ENCODE results near the gene LRRC52. TPM values are rescaled to one million over a fixed set of nuclear protein-coding genes. Genes with fewer than 3 reads are reported as not detected.
"Not testable (repeated sequence)": the region's sequence is repeated elsewhere in the genome, so short reads cannot be mapped to it uniquely, and the experiment has no call there.

Gene LRRC52
- total RNA-seq, 1 experiment from 2014 or later: not detected

DNA sequence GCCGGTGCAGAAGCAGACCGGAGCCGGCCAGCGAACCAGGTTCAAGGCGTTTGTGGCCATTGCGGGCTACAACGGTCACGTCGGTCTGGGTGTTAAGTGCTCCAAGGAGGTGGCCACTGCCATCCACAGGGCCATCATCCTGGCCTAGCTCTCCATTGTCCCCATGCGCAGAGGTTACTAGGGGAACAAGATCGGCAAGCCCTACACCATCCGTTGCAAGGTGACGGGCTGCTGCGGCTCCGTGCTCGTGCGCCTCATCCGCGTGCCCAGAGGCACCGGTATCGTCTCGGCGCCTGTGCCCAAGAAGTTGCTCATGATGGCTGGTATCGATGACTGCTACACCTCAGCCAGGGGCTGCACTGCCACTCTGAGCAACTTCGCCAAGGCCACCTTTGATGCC, 38.1 kb downstream of the LRRC52 start:
- CTCF ChIA-PET: no interaction called here
- Histone ChIP-seq H3K79me2 (ENCODE audit: low read depth) (no peaks in the 10 kb centered on the region), H3K9me2 (ENCODE audit: insufficient read depth) (no peaks in the 10 kb centered on the region), H3K4me3 (no peak overlapping the region), H4K20me1 (ENCODE audit: insufficient read depth) (no peaks in the 10 kb centered on the region), H2AFZ (no peak overlapping the region), H3K4me2 (no peak overlapping the region), H3K27ac (no peak overlapping the region), H3K9me3 (ENCODE audit: insufficient read depth, low read depth) (no peaks in the 10 kb centered on the region), H3K36me3 (ENCODE audit: low read depth) (no peaks in the 10 kb centered on the region), H3F3A (ENCODE audit: insufficient read depth, low read depth) (no peaks in the 10 kb centered on the region), H3K27me3 (ENCODE audit: insufficient read depth, low read depth) (0 out of 2 replicates have a peak, but pooled peaks cover 4% of the 10 kb centered on the region), H3K4me1 (replicated peaks; ENCODE audit: insufficient read depth) (no peaks in the 10 kb centered on the region)
- POLR2A ChIA-PET (ENCODE audit: unreplicated experiment): no interaction called here
- DNase-seq: no peak
- TF ChIP-seq EZH2 (IDR thresholded peaks at IDR 0.05; ENCODE audit: low read depth): no peak
- BruUV-seq (replicated peaks): no TSS peak
- intact Hi-C loops (cut with micrococcal nuclease; ENCODE audit: unreplicated experiment): no loop called here

DNA sequence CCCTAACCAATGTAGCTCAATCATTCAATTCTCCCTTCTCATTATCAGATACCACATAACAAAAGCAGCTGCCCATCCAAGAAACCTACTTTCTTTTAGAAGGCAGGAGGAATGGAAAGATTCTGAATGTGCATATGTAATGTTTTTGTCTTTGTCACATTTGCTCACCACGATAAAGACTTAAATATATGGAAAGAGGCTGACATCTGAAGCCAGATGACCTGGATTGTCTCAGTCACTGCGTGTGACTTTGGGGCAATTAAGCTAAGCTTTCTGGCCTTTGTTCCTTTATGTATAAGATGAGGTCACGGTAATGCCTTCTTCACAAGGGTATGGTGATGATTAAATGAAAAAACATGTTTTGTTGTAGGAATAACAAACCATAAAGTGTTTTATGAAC, 42.6 kb downstream of the LRRC52 start:
- no peaks in the 10 kb centered on the region for H3F3A ChIP-seq (ENCODE audit: insufficient read depth, low read depth)
- no peak overlapping the region for H3K4me2 ChIP-seq
- H3K27ac ChIP-seq: no peak overlapping the region
- DNase-seq: no peak
- no peaks in the 10 kb centered on the region for H3K9me3 ChIP-seq (ENCODE audit: insufficient read depth, low read depth)
- no peaks in the 10 kb centered on the region for H3K9me2 ChIP-seq (ENCODE audit: insufficient read depth)
- peaks cover 14% of the 10 kb centered on the region; the same call in 1 of the 2 replicates for H3K27me3 ChIP-seq (ENCODE audit: insufficient read depth, low read depth)
- no peak overlapping the region for H3K4me3 ChIP-seq
- H4K20me1 ChIP-seq (ENCODE audit: insufficient read depth): no peaks in the 10 kb centered on the region
- no peaks in the 10 kb centered on the region for H3K4me1 ChIP-seq (replicated peaks; ENCODE audit: insufficient read depth)
- H3K36me3 ChIP-seq (ENCODE audit: low read depth): no peaks in the 10 kb centered on the region
- H3K79me2 ChIP-seq (ENCODE audit: low read depth): no peaks in the 10 kb centered on the region
- POLR2A ChIA-PET (ENCODE audit: unreplicated experiment): no interaction called here
- intact Hi-C loops (cut with micrococcal nuclease; ENCODE audit: unreplicated experiment): no loop called here
- TF ChIP-seq EZH2 (IDR thresholded peaks at IDR 0.05; ENCODE audit: low read depth): no peak
- TF ChIP-seq, protein P1, sequence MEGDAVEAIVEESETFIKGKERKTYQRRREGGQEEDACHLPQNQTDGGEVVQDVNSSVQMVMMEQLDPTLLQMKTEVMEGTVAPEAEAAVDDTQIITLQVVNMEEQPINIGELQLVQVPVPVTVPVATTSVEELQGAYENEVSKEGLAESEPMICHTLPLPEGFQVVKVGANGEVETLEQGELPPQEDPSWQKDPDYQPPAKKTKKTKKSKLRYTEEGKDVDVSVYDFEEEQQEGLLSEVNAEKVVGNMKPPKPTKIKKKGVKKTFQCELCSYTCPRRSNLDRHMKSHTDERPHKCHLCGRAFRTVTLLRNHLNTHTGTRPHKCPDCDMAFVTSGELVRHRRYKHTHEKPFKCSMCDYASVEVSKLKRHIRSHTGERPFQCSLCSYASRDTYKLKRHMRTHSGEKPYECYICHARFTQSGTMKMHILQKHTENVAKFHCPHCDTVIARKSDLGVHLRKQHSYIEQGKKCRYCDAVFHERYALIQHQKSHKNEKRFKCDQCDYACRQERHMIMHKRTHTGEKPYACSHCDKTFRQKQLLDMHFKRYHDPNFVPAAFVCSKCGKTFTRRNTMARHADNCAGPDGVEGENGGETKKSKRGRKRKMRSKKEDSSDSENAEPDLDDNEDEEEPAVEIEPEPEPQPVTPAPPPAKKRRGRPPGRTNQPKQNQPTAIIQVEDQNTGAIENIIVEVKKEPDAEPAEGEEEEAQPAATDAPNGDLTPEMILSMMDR (conservative IDR thresholded peaks at IDR 0.05): no peak
- H2AFZ ChIP-seq: no peak overlapping the region
- no TSS peak for BruUV-seq (replicated peaks)
- CTCF ChIA-PET: no interaction called here

DNA sequence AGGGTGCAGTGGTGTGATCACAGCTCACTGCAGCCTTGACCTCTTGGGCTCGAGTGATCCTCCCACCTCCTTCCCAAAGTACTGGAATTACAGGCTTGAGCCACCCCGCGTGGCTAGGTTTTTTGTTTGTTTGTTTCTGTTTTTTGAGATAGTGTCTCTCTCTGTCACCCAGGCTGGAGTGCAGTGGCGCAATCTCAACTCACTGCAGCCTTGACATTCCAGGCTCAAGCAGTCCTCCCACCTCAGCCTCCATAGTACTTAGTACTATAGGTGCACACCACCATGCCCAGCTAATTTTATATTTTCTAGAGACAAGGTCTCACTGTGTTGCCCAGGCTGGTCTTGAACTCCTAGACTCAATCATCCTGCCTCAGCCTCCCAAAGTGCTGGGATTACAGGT, 47.6 kb downstream of the LRRC52 start:
- H2AFZ ChIP-seq; H3K9me3 ChIP-seq (ENCODE audit: insufficient read depth, low read depth); H4K20me1 ChIP-seq (ENCODE audit: insufficient read depth); H3K4me3 ChIP-seq; H3K36me3 ChIP-seq (ENCODE audit: low read depth); H3K27ac ChIP-seq; H3K9me2 ChIP-seq (ENCODE audit: insufficient read depth); H3F3A ChIP-seq (ENCODE audit: insufficient read depth, low read depth); H3K4me1 ChIP-seq (replicated peaks; ENCODE audit: insufficient read depth); CTCF ChIA-PET; POLR2A ChIA-PET (ENCODE audit: unreplicated experiment); DNase-seq; BruUV-seq (replicated peaks); H3K4me2 ChIP-seq; H3K79me2 ChIP-seq (ENCODE audit: low read depth): not testable (repeated sequence)
- intact Hi-C loops (cut with micrococcal nuclease; ENCODE audit: unreplicated experiment): loop anchor here (5.0 kb wide), 1 partner anchor 444 kb away; no protein-coding TSS in a partner anchor
- peaks cover 13% of the 10 kb centered on the region for H3K27me3 ChIP-seq (ENCODE audit: insufficient read depth, low read depth)

DNA sequence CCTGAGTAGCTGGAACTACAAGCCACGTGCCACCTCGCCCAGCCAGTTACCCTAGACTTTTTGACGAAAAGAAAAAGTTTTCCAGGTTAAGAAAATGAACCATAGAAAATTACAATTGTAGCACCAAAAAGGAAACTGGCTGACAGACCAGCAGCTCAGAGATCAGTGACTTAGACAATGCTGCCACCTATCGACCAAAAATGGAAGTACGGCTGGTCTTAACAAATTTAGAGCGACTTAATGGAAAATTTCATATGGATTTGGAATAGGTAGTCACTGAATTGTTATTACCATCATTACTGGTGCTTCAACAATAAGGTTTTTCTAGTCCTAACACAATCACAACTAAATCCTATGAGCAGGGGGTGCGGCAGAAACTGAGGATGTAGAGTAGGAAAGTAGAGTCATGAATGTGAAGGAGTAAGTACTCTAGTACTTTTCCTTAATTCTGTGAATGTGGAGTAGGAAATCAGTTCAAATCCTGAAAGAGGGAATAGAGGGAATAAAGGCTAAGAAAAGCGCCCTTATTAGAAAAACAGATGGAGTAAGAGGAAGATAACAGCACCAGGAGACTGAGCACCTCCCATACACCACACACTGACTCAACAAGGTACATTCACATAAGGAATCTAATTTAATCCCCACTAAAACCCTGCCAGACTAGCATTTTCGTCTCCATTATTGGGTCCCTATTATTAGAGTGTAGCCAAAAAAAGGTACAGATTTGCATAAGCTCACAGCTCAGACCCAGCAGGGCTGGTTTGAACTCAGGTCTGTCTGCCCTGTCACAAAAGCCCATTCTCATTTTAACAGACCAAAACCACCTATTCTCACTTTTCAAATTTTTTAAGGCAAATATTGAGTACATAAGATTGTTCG, 49.4 kb downstream of the LRRC52 start:
- POLR2A ChIA-PET (ENCODE audit: unreplicated experiment): no interaction called here
- Histone ChIP-seq H3K4me1 (replicated peaks; ENCODE audit: insufficient read depth) (peaks cover 5% of the 10 kb centered on the region), H3K27ac (no peak overlapping the region), H4K20me1 (ENCODE audit: insufficient read depth) (no peaks in the 10 kb centered on the region), H3K9me2 (ENCODE audit: insufficient read depth) (no peaks in the 10 kb centered on the region), H3K36me3 (ENCODE audit: low read depth) (no peaks in the 10 kb centered on the region), H3K79me2 (ENCODE audit: low read depth) (no peaks in the 10 kb centered on the region), H3K27me3 (ENCODE audit: insufficient read depth, low read depth) (peaks cover 13% of the 10 kb centered on the region), H3K9me3 (ENCODE audit: insufficient read depth, low read depth) (no peaks in the 10 kb centered on the region), H3K4me2 (no peak overlapping the region), H3F3A (ENCODE audit: insufficient read depth, low read depth) (no peaks in the 10 kb centered on the region), H2AFZ (no peak overlapping the region), H3K4me3 (no peak overlapping the region)
- intact Hi-C loops (cut with micrococcal nuclease; ENCODE audit: unreplicated experiment): loop anchor here (1.0 to 5.0 kb wide), 4 partner anchors 200 to 479 kb away; no protein-coding TSS in a partner anchor
- peak; percentile 61 to 65 for DNase-seq
- CTCF ChIA-PET: interaction anchor here (1.3 kb wide), 1 partner anchor 200 kb away, joined by 4 read pairs; no protein-coding TSS in a partner anchor
- no peak for TF ChIP-seq EZH2 (IDR thresholded peaks at IDR 0.05; ENCODE audit: low read depth)
- TF ChIP-seq, protein P1 (conservative IDR thresholded peaks at IDR 0.05): peak; percentile 94
- BruUV-seq (replicated peaks): no TSS peak
